MM.1S (cell line): ENCODE measurements around the gene POP7.

Experiments
- DNase-seq: peaks from one replicate; pipeline ENCODE4 v3.0.0-alpha.2; 2015
- H2AFZ ChIP-seq: fragments of 300-600 bp; sonication (generic); 2 replicates; pipeline ENCODE4 v1.6.0; 2016; ENCODE audit warnings: antibody characterized with exemption, low read length
- H3F3A ChIP-seq: fragments of 300-600 bp; sonication (generic); 2 replicates; pipeline ENCODE4 v1.6.1; 2016; ENCODE audit warnings: mild to moderate bottlenecking, antibody characterized with exemption, low read length, moderate library complexity, mixed read lengths; ENCODE audit not compliant: insufficient read depth
- H3K27ac ChIP-seq: fragments of 300-600 bp; sonication (generic); 2 replicates; pipeline ENCODE4 v1.5.1; 2016; ENCODE audit warnings: mild to moderate bottlenecking, low read length
- H3K27me3 ChIP-seq: fragments of 300-600 bp; sonication (generic); replicated peaks from 2 replicates; pipeline ENCODE4 v1.6.0; 2016; ENCODE audit warnings: low read length; ENCODE audit not compliant: insufficient read depth
- H3K36me3 ChIP-seq: fragments of 300-600 bp; sonication (generic); replicated peaks from 2 replicates; pipeline ENCODE4 v1.6.1; 2016; ENCODE audit warnings: mild to moderate bottlenecking, low read length, mixed read lengths; ENCODE audit not compliant: insufficient read depth
- H3K4me1 ChIP-seq: fragments of 300-600 bp; sonication (generic); 2 replicates; pipeline ENCODE4 v1.6.1; 2016; ENCODE audit warnings: low read length, mixed read lengths
- H3K4me2 ChIP-seq: fragments of 300-600 bp; sonication (generic); 2 replicates; pipeline ENCODE4 v1.6.0; 2016; ENCODE audit warnings: low read depth, low read length
- H3K4me3 ChIP-seq: fragments of 300-600 bp; sonication (generic); 2 replicates; pipeline ENCODE4 v1.5.1; 2016; ENCODE audit warnings: low read length, mixed read lengths
- H3K79me2 ChIP-seq: fragments of 300-600 bp; sonication (generic); 2 replicates; pipeline ENCODE4 v1.6.1; 2016; ENCODE audit warnings: mixed run types, low read length, mixed read lengths
- H3K9ac ChIP-seq: fragments of 300-600 bp; sonication (generic); 2 replicates; pipeline ENCODE4 v1.6.1; 2016; ENCODE audit warnings: low read length, mixed read lengths
- H3K9me2 ChIP-seq: fragments of 300-600 bp; sonication (generic); replicated peaks from 2 replicates; pipeline ENCODE4 v1.6.1; 2016; ENCODE audit warnings: mild to moderate bottlenecking, low read length, mixed read lengths; ENCODE audit not compliant: insufficient read depth
- H3K9me3 ChIP-seq: fragments of 300-600 bp; sonication (generic); replicated peaks from 2 replicates; pipeline ENCODE4 v1.6.1; 2016; ENCODE audit warnings: mild to moderate bottlenecking, low read length, mixed read lengths; ENCODE audit not compliant: insufficient read depth
- H4K20me1 ChIP-seq: fragments of 300-600 bp; sonication (generic); 2 replicates; pipeline ENCODE4 v1.6.1; 2016; ENCODE audit warnings: mild to moderate bottlenecking, low read length, moderate library complexity, mixed read lengths; ENCODE audit not compliant: insufficient read depth
- CTCF ChIP-seq: fragments of 300-600 bp; sonication (generic); IDR thresholded peaks from 2 replicates; pipeline ENCODE4 v1.5.1; 2016; ENCODE audit warnings: antibody characterized with exemption, low read length, mixed read lengths
- EZH2 ChIP-seq: fragments of 300-600 bp; sonication (generic); optimal IDR thresholded peaks from 2 replicates; pipeline ENCODE3; 2017; ENCODE audit warnings: low read depth, mild to moderate bottlenecking, antibody characterized with exemption, low read length, mixed read lengths
- EZH2phosphoT487 ChIP-seq: fragments of 300-600 bp; sonication (generic); IDR thresholded peaks from 2 replicates; pipeline ENCODE4 v1.6.1; 2018; ENCODE audit warnings: antibody characterized with exemption, low read length

The POP7 gene

GRCh38 chr7:100745184-100745583, 39.3 kb downstream of the POP7 start:
- Histone ChIP-seq H3K27ac (no peak overlapping the region), H3K4me3 (no peak overlapping the region), H3K9me2 (no peaks in the 10 kb centered on the region), H3K9ac (no peak overlapping the region), H3K9me3 (no peaks in the 10 kb centered on the region), H3K4me2 (no peak overlapping the region), H3K36me3 (no peaks in the 10 kb centered on the region), H3K79me2 (no peaks in the 10 kb centered on the region), H3F3A (no peaks in the 10 kb centered on the region), H4K20me1 (no peaks in the 10 kb centered on the region), H3K4me1 (no peaks in the 10 kb centered on the region), H2AFZ (no peak overlapping the region), H3K27me3 (peaks cover 59% of the 10 kb centered on the region)
- no peak for DNase-seq
- no peak for TF ChIP-seq CTCF
- no peak for TF ChIP-seq EZH2phosphoT487
- no peak for TF ChIP-seq EZH2

- Histone ChIP-seq H2AFZ (no peak overlapping the region), H3F3A (no peaks in the 10 kb centered on the region), H3K27ac (no peak overlapping the region), H3K79me2 (no peaks in the 10 kb centered on the region), H3K4me1 (no peaks in the 10 kb centered on the region), H3K9me3 (no peaks in the 10 kb centered on the region), H3K9ac (no peak overlapping the region), H3K4me3 (no peak overlapping the region), H3K9me2 (no peaks in the 10 kb centered on the region), H3K27me3 (peaks cover 81% of the 10 kb centered on the region), H3K36me3 (no peaks in the 10 kb centered on the region), H3K4me2 (no peak overlapping the region), H4K20me1 (no peaks in the 10 kb centered on the region)
- DNase-seq, result no peak
- no peak for TF ChIP-seq EZH2
- no peak for TF ChIP-seq EZH2phosphoT487
Measured at GRCh38 chr7:100752994-100753393, 47.1 kb downstream of the POP7 start.

GRCh38 chr7:100753750-100754149, 47.8 kb downstream of the POP7 start:
- Histone ChIP-seq H3K4me2 (no peak overlapping the region), H3K36me3 (no peaks in the 10 kb centered on the region), H3K4me1 (no peaks in the 10 kb centered on the region), H3K9ac (no peak overlapping the region), H3F3A (no peaks in the 10 kb centered on the region), H3K79me2 (no peaks in the 10 kb centered on the region), H4K20me1 (no peaks in the 10 kb centered on the region), H3K9me3 (no peaks in the 10 kb centered on the region), H3K27ac (no peak overlapping the region), H3K4me3 (no peak overlapping the region), H3K9me2 (no peaks in the 10 kb centered on the region), H3K27me3 (peaks cover 81% of the 10 kb centered on the region), H2AFZ (no peak overlapping the region)
- no peak for TF ChIP-seq EZH2
- no peak for TF ChIP-seq CTCF
- no peak for TF ChIP-seq EZH2phosphoT487
- DNase-seq, result no peak
